T47D (cell line): ENCODE data around the gene CALD1.

ENCODE experiments used
- DNase-seq, 2 experiments: peaks; one replicate each; pipeline versions ENCODE4 v3.0.0 to v3.0.0-alpha.2; 2011 to 2012; ENCODE audit warnings: low read depth in 1 of 2, low spot score in 1 of 2
- JUND ChIP-seq: IDR thresholded peaks from 2 replicates; pipeline ENCODE4 v1.6.1; 2012; ENCODE audit warnings: low read depth
- in situ Hi-C: cut with HindIII; loops from 2 replicates; pipeline ENCODE4 v1.10.0; 2016; ENCODE audit warnings: low sequenced_read_pairs, low pct_unique_long_range_greater_than_20kb

CALD1 gene

DNA sequence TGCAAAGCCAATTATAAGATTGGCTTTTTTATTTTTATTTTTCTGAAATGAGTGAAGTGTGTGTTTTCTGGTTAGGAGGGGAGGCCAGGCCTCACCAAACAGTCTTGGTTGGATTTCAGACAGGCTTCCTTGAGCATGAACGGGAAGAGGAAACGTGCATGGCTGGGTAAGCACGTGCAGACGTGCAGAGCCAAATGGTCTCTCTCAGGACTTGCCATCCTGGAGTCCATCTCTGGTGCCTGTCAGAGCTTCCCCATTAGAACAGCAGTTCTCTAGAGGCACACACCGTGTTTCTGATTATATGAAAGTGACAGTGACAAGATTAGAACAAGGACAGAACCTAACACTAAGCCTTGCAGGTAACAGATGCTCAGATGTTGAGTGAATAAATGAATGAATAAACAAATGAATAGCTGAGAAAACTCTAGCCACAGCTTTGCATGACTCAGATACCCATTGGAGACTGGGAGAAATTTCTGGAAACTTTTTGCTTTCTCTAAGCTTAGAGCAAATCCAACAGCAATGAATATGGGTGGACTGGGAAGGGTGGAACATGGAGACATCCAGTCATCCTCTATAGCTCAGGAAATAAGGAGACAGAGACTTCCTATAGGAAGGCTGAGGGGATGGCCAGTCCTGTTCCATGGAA lies 11.8 kb upstream of the CALD1 start:
- DNase-seq, result no peak
- in situ Hi-C loops, result no loop called here
- TF ChIP-seq JUND, result no peak

DNA sequence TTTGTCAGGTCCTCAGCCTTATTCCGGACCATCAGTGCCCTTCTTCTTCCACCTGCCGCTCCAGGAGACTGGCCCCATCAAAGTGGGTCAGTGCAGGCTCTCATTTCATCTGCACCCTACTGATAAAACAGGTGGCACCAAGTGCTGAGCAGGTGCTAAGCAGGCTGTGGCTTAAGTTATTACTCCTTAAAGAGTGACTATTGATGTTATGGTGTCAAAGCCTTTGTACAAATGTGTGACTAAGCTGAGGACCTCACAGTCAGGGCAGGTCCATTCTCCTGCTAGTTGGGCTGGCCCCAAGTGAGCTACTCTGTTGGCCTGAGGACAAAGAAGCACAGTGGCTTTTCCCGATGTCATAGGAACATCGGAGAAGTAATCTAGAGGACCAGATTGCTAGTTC lies 11.2 kb upstream of the CALD1 start:
- in situ Hi-C loops, result no loop called here
- DNase-seq, result no peak

DNA sequence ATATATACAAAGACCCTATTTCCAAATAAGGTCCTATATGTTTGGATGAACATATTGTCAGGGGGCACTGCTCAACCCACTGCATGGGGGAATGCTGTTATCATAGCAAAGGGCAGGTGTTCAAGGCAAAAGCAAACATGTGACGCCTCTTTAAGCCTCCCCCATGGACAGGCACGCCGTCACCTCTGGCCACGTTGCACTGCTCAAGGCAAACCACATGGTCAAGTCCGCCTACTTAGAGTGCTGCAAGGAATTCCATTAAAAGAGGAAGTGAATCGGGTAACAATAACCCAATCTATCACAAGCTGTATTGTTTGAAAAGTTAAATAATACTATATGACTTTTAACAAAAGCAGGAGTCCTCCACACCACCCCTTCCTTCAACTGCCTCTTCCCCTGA lies 8.8 kb upstream of the CALD1 start:
- in situ Hi-C loops, result no loop called here
- DNase-seq, result no peak
- no peak for TF ChIP-seq JUND

More for the DNA sequence above, 11.2 kb upstream of the CALD1 start:
- no peak for TF ChIP-seq JUND

DNA sequence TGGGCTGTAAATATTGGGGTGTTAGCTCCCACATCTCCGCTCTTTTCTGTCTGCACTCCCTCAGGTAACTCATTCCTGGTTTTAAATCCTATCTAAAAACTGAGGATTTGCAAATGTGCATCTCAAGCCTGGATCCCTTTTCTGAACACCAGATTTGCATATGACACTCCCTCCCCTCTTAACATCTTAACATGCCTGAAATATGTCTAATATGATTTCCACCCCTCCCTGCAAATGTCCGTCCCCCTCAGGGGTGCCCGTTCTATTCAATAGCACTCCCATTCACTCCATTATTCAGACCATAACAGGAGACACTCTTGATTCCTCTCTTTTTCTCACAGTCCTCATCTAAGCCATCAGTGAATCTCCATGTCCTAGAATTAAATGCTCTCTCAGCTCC lies 8.3 kb upstream of the CALD1 start:
- in situ Hi-C loops, result no loop called here
- no peak for DNase-seq
- no peak for TF ChIP-seq JUND

DNA sequence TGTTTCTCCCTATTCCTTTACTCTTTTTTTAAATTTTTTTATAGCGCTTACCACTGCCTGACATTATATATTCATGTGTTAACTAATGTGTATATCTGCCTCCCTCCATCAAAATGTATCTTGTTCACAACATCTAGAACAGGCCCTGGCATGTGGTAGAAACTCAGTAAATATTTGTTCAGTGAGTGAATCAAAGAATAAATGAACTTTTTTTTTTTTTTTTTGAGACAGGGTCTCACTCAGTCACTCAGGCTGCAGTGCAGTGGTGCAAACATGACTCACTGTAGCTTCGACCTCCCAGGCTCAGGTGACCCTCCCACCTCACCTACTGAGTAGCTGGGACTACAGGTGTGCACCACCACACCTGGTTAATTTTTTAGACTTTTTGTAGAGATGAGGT lies 7.5 kb upstream of the CALD1 start:
- DNase-seq, result no peak
- TF ChIP-seq JUND, result no peak
- in situ Hi-C loops, result no loop called here

DNA sequence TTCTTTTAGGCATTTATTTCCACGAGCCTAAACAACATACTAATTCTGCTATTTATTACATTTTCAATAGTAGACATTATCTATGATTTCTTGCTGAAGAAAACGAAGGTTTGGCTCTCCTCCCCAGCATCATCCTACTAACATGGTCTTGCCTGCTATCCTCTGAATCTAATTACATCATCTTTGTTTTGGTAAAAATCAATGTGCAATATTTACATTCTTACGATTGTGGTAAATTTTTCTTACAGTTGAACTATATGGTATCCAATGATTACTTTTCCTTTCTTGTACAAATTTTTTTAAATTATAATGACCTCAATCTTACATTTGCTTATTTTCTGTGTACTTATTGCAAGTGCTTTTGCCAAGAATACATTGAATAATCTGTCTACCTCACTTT lies 7.0 kb upstream of the CALD1 start:
- no peak for DNase-seq
- no peak for TF ChIP-seq JUND
- in situ Hi-C loops, result no loop called here

DNA sequence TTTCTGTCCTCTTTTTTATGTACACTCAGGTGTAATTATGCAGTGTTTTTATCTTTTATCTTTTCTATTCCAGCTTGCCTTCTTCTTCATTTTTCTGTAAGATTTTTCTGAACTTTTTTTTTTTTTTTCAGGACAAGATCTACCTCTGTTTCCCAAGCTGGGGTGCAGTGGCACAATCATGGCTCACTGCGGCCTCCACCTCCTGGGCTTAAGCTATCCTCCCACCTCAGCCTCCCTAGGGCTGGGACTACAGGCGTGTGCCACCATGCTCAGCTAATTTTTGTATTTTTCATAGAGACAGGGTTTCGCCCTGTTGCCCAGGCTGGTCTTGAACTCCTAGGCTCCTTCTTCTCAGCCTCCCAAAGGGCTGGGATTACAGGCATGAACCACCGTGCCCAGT lies 6.3 kb upstream of the CALD1 start:
- DNase-seq, result no peak
- in situ Hi-C loops, result no loop called here
- no peak for TF ChIP-seq JUND

DNA sequence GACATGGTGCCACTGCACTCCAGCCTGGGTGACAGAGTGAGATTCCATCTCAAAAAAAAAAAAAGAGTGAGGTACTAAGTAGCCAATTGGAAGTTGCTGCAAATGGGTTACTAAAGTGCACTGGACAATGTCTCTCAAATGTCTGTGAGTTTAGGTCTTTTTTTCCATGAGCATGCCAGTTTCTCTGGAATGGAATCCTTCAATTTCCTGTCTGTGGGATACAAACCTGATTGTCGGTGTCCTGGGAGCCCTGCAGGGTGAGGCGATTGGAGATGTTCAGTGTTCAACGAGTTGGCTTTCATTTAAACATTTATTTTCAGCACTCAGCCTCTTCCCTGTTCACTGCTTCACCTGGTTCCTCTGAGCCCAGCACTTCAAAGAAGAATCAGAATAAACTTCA lies 5.3 kb upstream of the CALD1 start:
- in situ Hi-C loops, result no loop called here
- TF ChIP-seq JUND, result no peak
- DNase-seq, result no peak

DNA sequence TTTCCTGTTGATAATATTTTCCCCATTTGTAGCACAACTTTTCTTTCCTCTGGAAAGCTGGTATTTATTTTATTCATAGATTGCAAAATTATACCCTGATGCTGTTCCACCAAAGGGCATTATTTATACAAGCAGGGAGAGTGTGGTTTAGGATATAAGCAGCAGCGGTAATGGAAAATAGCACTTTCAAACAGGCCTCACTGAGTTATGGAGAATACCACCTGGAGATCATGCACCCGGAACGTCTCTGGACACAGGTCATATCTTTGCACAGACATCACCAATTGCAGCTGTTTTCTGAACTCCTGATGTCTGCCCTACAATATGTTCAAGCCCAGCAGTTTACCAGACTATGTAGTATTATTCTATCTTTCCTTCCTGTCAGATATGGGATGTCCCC lies 2.0 kb upstream of the CALD1 start:
- in situ Hi-C loops, result no loop called here
- DNase-seq, result no peak
- TF ChIP-seq JUND, result no peak

DNA sequence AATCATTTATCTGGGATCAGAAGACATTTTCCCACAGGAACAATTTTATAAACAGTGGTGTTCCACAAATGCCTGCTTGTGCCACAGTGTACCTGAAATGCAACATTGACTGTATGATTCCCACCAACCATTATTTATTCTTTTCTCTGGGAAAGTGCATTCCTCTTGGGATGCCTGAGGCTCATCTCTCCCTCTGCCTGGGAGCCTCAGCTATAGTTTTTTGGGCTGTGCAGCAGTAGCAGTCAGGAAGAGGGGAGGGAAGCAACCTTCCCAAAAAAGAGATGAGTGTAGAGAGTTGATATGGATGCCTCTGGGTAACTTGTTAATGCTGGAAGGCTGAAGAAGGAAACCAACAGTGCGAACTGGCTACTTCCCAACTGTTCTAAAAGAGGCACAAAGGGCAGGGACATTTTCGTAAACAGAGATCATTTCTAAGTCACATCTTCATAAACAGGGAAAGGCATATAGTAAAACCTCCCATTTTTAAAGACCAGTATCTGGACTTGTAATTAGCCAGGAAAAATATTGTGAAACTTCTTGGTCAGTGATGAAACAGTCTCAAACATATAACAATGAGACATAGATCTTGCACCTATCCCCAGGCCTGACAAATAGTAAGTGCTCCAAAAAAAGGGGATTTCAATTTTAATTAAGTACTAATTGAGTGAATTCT lies 1.4 kb upstream of the CALD1 start:
- no peak for DNase-seq
- in situ Hi-C loops, result no loop called here
- TF ChIP-seq JUND, result no peak

DNA sequence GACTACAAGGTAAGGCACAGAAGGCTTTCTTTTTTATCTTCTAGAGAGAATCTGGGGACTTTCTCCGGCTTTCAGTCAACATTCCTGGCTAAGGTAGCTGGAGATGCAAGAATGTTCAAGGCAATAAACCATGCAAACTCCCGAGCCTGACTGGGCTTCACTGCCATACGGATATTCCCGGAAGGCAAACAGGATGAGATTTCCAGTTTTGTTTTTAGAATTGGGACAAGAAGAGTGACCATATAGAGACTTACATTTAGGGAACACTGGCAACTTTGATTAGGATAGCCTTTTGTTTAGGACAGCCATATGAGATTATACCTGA lies 269 bp downstream of the CALD1 start:
- no peak for TF ChIP-seq JUND
- in situ Hi-C loops, result no loop called here
- DNase-seq, result no peak

DNA sequence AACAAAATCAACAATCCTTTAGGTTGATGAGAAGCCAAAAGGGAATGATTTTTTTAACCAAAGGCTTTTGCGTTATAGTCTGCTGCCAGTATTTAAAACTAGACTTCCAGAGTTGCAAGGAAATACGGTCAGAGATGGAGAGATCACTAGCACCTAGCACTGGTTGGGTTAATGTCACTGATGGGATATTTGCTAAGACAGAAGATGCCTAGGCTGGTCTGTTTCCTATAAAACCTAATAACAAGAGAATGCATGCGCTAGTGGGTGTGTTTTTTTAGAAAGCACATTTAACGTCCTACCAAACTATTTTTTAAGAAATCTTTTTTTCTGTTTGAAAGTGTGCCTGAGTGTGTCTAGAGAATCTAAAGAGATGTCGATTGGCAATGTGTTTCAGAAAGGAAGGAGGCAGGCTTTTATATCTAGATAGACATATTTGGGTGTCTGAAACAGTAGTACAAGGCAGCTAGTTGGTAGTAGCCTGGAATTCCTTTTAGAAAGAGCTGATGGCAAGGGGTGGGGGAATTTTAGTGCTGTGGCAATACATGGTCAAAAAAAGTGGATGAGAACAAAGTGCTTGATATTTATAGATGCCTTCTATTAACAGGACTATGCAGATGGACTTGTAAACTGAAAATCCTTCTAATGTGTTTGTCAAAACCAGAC lies 863 bp downstream of the CALD1 start:
- no peak for DNase-seq
- in situ Hi-C loops, result no loop called here
- no peak for TF ChIP-seq JUND

DNA sequence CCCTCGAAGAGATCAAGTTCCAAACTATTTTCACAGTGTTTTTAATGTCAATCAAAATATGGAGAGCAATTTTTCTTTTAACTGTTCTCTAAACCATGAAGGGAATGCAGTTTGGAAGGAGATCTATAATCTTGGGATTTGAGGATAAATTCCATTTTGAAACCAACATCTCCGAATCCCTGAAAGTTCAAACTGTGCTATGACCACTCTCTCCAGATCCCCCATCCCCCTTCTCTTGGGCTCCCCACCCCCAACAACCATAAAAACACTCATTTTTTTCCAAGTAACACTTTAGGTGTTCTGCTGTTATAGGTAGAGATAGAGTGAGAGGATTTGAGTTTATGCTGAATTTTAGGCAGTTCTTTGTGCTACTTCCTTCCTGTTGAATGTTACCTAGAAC lies 1.7 kb downstream of the CALD1 start:
- in situ Hi-C loops, result no loop called here
- no peak for TF ChIP-seq JUND
- no peak for DNase-seq

DNA sequence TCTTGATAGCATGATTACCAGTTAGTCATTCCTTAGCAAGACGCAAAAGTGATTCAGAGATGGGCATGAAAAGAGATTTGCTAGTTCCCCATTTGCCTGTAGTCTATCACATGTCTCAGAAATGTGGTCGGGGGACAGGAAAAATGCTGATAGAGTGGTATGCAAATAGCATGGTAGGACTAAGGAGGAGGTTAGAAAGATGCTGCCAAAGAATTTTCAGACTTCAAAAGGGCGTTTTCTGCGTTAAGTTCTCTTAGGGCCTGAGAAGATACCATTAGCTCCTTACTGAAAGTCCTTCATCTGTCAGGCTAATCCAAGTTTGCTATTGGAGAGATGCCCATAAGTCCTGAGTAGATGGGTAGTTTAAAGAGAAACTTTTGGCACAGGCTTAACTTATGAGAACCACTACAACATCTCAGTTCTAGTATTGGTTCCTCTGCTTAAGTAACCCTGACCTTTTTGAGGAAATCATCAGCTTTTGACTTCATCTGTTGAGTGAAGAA lies 2.7 kb downstream of the CALD1 start:
- TF ChIP-seq JUND, result no peak
- in situ Hi-C loops, result no loop called here
- no peak for DNase-seq
